OCI-LY7 (cell line): ENCODE data around the gene ABCA3.

Experiments
- CTCF ChIP-seq: fragments of 200-600 bp; sonication (generic); conservative IDR thresholded peaks from 2 replicates; pipeline ENCODE4 v1.5.1; 2014; ENCODE audit warnings: mild to moderate bottlenecking, antibody characterized with exemption, low read length, moderate library complexity, mixed read lengths
- EZH2phosphoT487 ChIP-seq: fragments of 200-600 bp; sonication (generic); IDR thresholded peaks from 2 replicates; pipeline ENCODE4 v1.6.1; 2018; ENCODE audit warnings: low read depth, borderline replicate concordance, mild to moderate bottlenecking, mixed run types, antibody characterized with exemption, low read length, moderate library complexity, mixed read lengths

GRCh38 chr16:2256531-2257140, 83.9 kb downstream of the ABCA3 start:
- TF ChIP-seq CTCF: no peak
- no peak for TF ChIP-seq EZH2phosphoT487
